ENCODE results near the gene THRAP3. TPM values are rescaled to one million over a fixed set of nuclear protein-coding genes. Genes with fewer than 3 reads are reported as not detected.

THRAP3 gene
- total RNA-seq, 1 experiment from 2014 or later, result 160 TPM

DNA sequence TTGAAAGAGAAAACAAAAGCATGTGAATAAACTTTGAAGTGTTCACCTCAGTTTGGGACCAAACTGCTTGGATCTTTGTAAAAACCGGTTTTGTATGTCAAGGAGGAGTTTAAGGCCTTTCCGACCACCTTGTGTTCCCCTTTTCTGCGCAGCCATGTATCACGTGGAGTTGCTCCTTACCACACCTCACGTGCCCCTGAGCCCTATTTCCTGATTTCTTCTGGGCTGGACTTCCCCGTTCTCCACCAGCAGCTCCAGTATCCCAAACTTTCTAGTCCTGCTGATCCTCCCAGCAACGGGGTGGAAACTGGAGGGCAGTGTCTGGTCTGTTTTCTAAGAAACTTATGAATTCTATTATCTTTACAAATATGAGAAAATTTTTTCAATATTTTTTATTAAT, 80.3 kb downstream of the THRAP3 start:
- no peak for ATAC-seq
- peaks cover 17% of the 10 kb centered on the region for H3K4me1 Mint-ChIP-seq

More for the DNA sequence above, 80.3 kb downstream of the THRAP3 start:
- no peak for DNase-seq (ENCODE audit: low spot score)
- POLR2A ChIA-PET, result interaction anchor here (0.7 kb wide), 2 partner anchors 16 to 207 kb away, joined by 3 to 6 read pairs; no protein-coding TSS in a partner anchor
- H3K4me3 Mint-ChIP-seq, result no peak overlapping the region
- H3K9me3 Mint-ChIP-seq, result no peaks in the 10 kb centered on the region
- no peaks in the 10 kb centered on the region for H3K27me3 Mint-ChIP-seq (ENCODE audit: low read depth)
- TF ChIP-seq, protein P1, sequence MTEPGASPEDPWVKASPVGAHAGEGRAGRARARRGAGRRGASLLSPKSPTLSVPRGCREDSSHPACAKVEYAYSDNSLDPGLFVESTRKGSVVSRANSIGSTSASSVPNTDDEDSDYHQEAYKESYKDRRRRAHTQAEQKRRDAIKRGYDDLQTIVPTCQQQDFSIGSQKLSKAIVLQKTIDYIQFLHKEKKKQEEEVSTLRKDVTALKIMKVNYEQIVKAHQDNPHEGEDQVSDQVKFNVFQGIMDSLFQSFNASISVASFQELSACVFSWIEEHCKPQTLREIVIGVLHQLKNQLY (CRISPR knock-in tag; IDR thresholded peaks at IDR 0.05), result no peak
- TF ChIP-seq, protein P2, sequence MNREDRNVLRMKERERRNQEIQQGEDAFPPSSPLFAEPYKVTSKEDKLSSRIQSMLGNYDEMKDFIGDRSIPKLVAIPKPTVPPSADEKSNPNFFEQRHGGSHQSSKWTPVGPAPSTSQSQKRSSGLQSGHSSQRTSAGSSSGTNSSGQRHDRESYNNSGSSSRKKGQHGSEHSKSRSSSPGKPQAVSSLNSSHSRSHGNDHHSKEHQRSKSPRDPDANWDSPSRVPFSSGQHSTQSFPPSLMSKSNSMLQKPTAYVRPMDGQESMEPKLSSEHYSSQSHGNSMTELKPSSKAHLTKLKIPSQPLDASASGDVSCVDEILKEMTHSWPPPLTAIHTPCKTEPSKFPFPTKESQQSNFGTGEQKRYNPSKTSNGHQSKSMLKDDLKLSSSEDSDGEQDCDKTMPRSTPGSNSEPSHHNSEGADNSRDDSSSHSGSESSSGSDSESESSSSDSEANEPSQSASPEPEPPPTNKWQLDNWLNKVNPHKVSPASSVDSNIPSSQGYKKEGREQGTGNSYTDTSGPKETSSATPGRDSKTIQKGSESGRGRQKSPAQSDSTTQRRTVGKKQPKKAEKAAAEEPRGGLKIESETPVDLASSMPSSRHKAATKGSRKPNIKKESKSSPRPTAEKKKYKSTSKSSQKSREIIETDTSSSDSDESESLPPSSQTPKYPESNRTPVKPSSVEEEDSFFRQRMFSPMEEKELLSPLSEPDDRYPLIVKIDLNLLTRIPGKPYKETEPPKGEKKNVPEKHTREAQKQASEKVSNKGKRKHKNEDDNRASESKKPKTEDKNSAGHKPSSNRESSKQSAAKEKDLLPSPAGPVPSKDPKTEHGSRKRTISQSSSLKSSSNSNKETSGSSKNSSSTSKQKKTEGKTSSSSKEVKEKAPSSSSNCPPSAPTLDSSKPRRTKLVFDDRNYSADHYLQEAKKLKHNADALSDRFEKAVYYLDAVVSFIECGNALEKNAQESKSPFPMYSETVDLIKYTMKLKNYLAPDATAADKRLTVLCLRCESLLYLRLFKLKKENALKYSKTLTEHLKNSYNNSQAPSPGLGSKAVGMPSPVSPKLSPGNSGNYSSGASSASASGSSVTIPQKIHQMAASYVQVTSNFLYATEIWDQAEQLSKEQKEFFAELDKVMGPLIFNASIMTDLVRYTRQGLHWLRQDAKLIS (CRISPR knock-in tag; IDR thresholded peaks at IDR 0.05; ENCODE audit: borderline replicate concordance), result no peak
- TF ChIP-seq, protein P3, sequence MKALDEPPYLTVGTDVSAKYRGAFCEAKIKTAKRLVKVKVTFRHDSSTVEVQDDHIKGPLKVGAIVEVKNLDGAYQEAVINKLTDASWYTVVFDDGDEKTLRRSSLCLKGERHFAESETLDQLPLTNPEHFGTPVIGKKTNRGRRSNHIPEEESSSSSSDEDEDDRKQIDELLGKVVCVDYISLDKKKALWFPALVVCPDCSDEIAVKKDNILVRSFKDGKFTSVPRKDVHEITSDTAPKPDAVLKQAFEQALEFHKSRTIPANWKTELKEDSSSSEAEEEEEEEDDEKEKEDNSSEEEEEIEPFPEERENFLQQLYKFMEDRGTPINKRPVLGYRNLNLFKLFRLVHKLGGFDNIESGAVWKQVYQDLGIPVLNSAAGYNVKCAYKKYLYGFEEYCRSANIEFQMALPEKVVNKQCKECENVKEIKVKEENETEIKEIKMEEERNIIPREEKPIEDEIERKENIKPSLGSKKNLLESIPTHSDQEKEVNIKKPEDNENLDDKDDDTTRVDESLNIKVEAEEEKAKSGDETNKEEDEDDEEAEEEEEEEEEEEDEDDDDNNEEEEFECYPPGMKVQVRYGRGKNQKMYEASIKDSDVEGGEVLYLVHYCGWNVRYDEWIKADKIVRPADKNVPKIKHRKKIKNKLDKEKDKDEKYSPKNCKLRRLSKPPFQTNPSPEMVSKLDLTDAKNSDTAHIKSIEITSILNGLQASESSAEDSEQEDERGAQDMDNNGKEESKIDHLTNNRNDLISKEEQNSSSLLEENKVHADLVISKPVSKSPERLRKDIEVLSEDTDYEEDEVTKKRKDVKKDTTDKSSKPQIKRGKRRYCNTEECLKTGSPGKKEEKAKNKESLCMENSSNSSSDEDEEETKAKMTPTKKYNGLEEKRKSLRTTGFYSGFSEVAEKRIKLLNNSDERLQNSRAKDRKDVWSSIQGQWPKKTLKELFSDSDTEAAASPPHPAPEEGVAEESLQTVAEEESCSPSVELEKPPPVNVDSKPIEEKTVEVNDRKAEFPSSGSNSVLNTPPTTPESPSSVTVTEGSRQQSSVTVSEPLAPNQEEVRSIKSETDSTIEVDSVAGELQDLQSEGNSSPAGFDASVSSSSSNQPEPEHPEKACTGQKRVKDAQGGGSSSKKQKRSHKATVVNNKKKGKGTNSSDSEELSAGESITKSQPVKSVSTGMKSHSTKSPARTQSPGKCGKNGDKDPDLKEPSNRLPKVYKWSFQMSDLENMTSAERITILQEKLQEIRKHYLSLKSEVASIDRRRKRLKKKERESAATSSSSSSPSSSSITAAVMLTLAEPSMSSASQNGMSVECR (CRISPR knock-in tag; IDR thresholded peaks at IDR 0.05; ENCODE audit: borderline replicate concordance), result no peak
- no peak for TF ChIP-seq ZNF317 (CRISPR knock-in tag; IDR thresholded peaks at IDR 0.05; ENCODE audit: borderline replicate concordance, low read depth)
- no peak for TF ChIP-seq MYBL2 (CRISPR knock-in tag; IDR thresholded peaks at IDR 0.05)
- TF ChIP-seq SMAD4 (CRISPR knock-in tag; IDR thresholded peaks at IDR 0.05), result no peak
- TF ChIP-seq, protein P4, sequence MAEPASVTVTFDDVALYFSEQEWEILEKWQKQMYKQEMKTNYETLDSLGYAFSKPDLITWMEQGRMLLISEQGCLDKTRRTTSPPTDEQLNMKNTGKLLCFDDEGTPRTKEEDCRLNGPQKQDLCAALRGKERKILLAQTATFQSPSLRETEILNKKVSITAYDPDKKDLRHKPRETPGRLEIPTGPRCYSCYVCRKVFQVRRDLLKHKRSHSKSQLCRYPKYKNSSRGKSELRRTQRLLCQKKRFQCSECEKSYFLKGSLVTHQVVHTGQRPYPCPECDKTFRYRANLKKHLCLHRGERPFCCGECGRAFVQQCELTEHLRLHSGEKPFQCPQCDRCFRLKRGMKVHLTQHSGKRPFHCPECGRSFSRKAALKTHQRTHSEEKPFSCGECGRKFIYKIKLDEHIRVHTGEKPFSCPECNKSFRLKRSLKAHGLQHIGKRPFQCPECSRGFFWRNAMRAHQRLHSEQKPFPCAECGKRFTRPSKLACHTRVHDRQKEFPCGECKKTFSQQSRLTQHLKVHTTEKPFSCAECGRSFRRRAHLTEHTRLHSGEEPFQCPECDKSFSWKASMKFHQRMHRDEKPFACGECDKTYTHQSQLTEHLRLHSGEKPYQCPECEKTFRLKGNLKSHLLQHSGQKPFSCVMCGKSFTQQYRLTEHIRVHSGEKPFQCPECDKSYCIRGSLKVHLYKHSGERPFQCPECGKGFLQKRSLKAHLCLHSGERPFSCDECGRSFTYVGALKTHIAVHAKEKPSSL (CRISPR knock-in tag; conservative IDR thresholded peaks at IDR 0.05), result no peak
- TF ChIP-seq, protein P5, sequence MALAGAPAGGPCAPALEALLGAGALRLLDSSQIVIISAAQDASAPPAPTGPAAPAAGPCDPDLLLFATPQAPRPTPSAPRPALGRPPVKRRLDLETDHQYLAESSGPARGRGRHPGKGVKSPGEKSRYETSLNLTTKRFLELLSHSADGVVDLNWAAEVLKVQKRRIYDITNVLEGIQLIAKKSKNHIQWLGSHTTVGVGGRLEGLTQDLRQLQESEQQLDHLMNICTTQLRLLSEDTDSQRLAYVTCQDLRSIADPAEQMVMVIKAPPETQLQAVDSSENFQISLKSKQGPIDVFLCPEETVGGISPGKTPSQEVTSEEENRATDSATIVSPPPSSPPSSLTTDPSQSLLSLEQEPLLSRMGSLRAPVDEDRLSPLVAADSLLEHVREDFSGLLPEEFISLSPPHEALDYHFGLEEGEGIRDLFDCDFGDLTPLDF (CRISPR knock-in tag; IDR thresholded peaks at IDR 0.05), result no peak
- no peak for TF ChIP-seq NR1H2 (CRISPR knock-in tag; IDR thresholded peaks at IDR 0.05)
- CTCF ChIA-PET, result interaction anchor here (0.6 to 0.7 kb wide), 2 partner anchors 17 to 115 kb away, joined by 3 read pairs; no protein-coding TSS in a partner anchor
- H3K27ac Mint-ChIP-seq, result no peak overlapping the region
- peaks cover 51% of the 10 kb centered on the region for H3K36me3 Mint-ChIP-seq
